Stomach (tissue), 4 donors: ENCODE data around the gene SFXN2.

Source experiments
- CTCF ChIP-seq, 7 experiments: fragments of 450-650 bp in 4 of 7; fragments of 200-600 bp in 3 of 7; sonication (generic) in 3 of 7; IDR thresholded peaks; one replicate each; pipeline ENCODE4 v1.5.1; 2016 to 2019; ENCODE audit warnings: antibody characterized with exemption in 7 of 7, control low read depth in 2 of 7, mild to moderate bottlenecking in 1 of 7
- EP300 ChIP-seq: sonication (generic); formaldehyde crosslinking; IDR thresholded peaks from one replicate; pipeline ENCODE4 v1.6.1; 2017; ENCODE audit warnings: antibody characterized with exemption
- POLR2A ChIP-seq, 4 donors: fragments of 450-650 bp; IDR thresholded peaks; one replicate each; pipeline ENCODE4 v1.6.1; 2016; ENCODE audit warnings: antibody characterized with exemption in 4 of 4, control low read depth in 2 of 4, mild to moderate bottlenecking in 1 of 4, moderate library complexity in 1 of 4
- POLR2AphosphoS5 ChIP-seq, 3 donors: sonication (generic); formaldehyde crosslinking; IDR thresholded peaks; one replicate each; pipeline ENCODE4 v1.6.1; 2016; ENCODE audit warnings: antibody characterized with exemption in 3 of 3

- TF ChIP-seq EP300, result no peak
- TF ChIP-seq CTCF (IDR thresholded peaks at IDR 0.05), result no peak
- no peak for TF ChIP-seq POLR2AphosphoS5 (IDR thresholded peaks at IDR 0.05)
- TF ChIP-seq POLR2A (IDR thresholded peaks at IDR 0.05), result no peak
Observed at GRCh38 chr10:102705531-102705930, 8.9 kb upstream of the SFXN2 start.
